ENCODE measurements around the gene TTC4. TPM values are rescaled to one million over a fixed set of nuclear protein-coding genes. Genes with fewer than 3 reads are reported as not detected.

TTC4 gene
- total RNA-seq, 1 experiment from 2014 or later = 25.5 TPM

DNA sequence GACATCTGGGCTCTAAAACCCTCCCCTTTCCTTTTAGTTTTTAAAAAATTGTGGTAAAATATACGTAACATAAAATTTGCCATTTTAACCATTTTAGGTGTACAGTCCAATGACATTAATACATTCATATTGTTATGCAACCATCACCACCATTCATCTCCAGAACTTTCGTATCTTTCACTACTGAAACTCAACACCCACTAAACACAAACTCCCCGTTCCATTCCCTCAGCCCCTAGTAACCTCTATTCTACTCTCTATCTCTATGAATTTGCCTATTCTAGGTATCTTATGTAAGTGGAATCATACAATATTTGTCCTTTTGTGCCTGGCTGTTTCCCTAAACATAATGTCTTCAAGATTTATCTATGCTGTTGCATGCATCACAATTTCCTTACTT is 19.4 kb upstream of the TTC4 start:
- no peak overlapping the region for H3K4me3 ChIP-seq (ENCODE audit: low read depth, low read length, poor library complexity, severe bottlenecking)
- no peaks in the 10 kb centered on the region for H3K4me1 ChIP-seq (ENCODE audit: insufficient read depth, low read length, poor library complexity, severe bottlenecking)
- TF ChIP-seq EZH2 (IDR thresholded peaks at IDR 0.05; ENCODE audit: borderline replicate concordance, low read depth, low read length, poor library complexity, severe bottlenecking) (no peak), CTCF (conservative IDR thresholded peaks at IDR 0.05; ENCODE audit: low read depth, low read length) (no peak)
- no TSS peak for BruUV-seq (replicated peaks)
- H3K27ac ChIP-seq (ENCODE audit: low read depth, low read length, poor library complexity, severe bottlenecking) = no peak overlapping the region
- intact Hi-C loops (cut with micrococcal nuclease; ENCODE audit: unreplicated experiment) = no loop called here
- H3K27me3 ChIP-seq (replicated peaks; ENCODE audit: insufficient read depth, low read depth, low read length, poor library complexity) = no peaks in the 10 kb centered on the region
- DNase-seq (ENCODE audit: low spot score) = no peak
- H3K9me3 ChIP-seq (ENCODE audit: low read depth, low read length, poor library complexity, severe bottlenecking) = no peaks in the 10 kb centered on the region
- no peaks in the 10 kb centered on the region for H3K36me3 ChIP-seq (ENCODE audit: insufficient read depth, low read length, poor library complexity, severe bottlenecking)
- POLR2A ChIA-PET (ENCODE audit: low non-redundant PET) = no interaction called here
- CTCF ChIA-PET = no interaction called here

- intact Hi-C loops (cut with micrococcal nuclease; ENCODE audit: unreplicated experiment) = no loop called here
- Histone ChIP-seq H3K27me3 (replicated peaks; ENCODE audit: insufficient read depth, low read depth, low read length, poor library complexity) (peaks cover 4% of the 10 kb centered on the region), H3K9me3 (ENCODE audit: low read depth, low read length, poor library complexity, severe bottlenecking) (no peaks in the 10 kb centered on the region), H3K4me3 (ENCODE audit: low read depth, low read length, poor library complexity, severe bottlenecking) (no peak overlapping the region), H3K36me3 (ENCODE audit: insufficient read depth, low read length, poor library complexity, severe bottlenecking) (no peaks in the 10 kb centered on the region), H3K4me1 (ENCODE audit: insufficient read depth, low read length, poor library complexity, severe bottlenecking) (no peaks in the 10 kb centered on the region), H3K27ac (ENCODE audit: low read depth, low read length, poor library complexity, severe bottlenecking) (no peak overlapping the region)
- POLR2A ChIA-PET (ENCODE audit: low non-redundant PET) = interaction anchor here (0.6 kb wide), 1 partner anchor 71 kb away, joined by 3 read pairs; no protein-coding TSS in a partner anchor
- CTCF ChIA-PET = no interaction called here
- TF ChIP-seq EZH2 (IDR thresholded peaks at IDR 0.05; ENCODE audit: borderline replicate concordance, low read depth, low read length, poor library complexity, severe bottlenecking) (no peak), CTCF (conservative IDR thresholded peaks at IDR 0.05; ENCODE audit: low read depth, low read length) (no peak)
- DNase-seq (ENCODE audit: low spot score) = no peak
- BruUV-seq (replicated peaks) = no TSS peak
These were observed 17.8 kb upstream of the TTC4 start for GRCh38 chr1:54697896-54698295.

DNA sequence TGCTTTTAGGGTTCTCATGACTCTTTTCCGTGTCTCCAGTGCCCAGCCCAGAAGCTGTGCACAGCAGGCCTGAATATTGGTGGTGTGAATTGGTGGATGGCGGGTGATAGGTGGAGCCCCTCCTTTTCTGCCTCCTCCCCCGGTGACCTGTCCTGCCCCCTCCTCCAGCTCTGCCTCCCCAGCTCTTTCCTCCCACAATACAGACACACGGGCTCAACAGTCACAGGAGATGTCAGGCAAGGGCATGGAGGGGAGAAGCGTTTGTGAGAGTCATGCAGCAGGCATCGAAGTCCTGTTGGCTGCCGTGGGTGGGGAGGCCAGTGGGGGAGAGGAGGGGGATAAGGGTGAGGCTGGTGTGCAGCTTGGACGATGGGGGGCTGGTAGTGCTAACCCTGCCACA is 17.3 kb upstream of the TTC4 start:
- BruUV-seq (replicated peaks) = no TSS peak
- Histone ChIP-seq H3K9me3 (ENCODE audit: low read depth, low read length, poor library complexity, severe bottlenecking) (no peaks in the 10 kb centered on the region), H3K4me1 (ENCODE audit: insufficient read depth, low read length, poor library complexity, severe bottlenecking) (no peaks in the 10 kb centered on the region), H3K27me3 (replicated peaks; ENCODE audit: insufficient read depth, low read depth, low read length, poor library complexity) (peaks cover 4% of the 10 kb centered on the region), H3K36me3 (ENCODE audit: insufficient read depth, low read length, poor library complexity, severe bottlenecking) (no peaks in the 10 kb centered on the region), H3K4me3 (ENCODE audit: low read depth, low read length, poor library complexity, severe bottlenecking) (no peak overlapping the region), H3K27ac (ENCODE audit: low read depth, low read length, poor library complexity, severe bottlenecking) (no peak overlapping the region)
- TF ChIP-seq EZH2 (IDR thresholded peaks at IDR 0.05; ENCODE audit: borderline replicate concordance, low read depth, low read length, poor library complexity, severe bottlenecking) (no peak), CTCF (conservative IDR thresholded peaks at IDR 0.05; ENCODE audit: low read depth, low read length) (no peak)
- no peak for DNase-seq (ENCODE audit: low spot score)
- ChIA-PET CTCF (no interaction called here), POLR2A (ENCODE audit: low non-redundant PET) (no interaction called here)
- intact Hi-C loops (cut with micrococcal nuclease; ENCODE audit: unreplicated experiment) = no loop called here
